Hepatocyte (in vitro differentiated cells): ENCODE data around the gene LASP1. TPM values are rescaled to one million over a fixed set of nuclear protein-coding genes. Genes with fewer than 3 reads are reported as not detected.

Source experiments
- DNase-seq: peaks from one replicate; pipeline ENCODE4 v3.0.0-alpha.2; 2016; ENCODE audit warnings: low spot score
- H2AFZ ChIP-seq: fragments of 200-600 bp; sonication (generic); 2 replicates; pipeline ENCODE4 v1.6.0; 2016; ENCODE audit warnings: antibody characterized with exemption, mild to moderate bottlenecking
- H3K27ac ChIP-seq: fragments of 200-600 bp; sonication (generic); 2 replicates; pipeline ENCODE4 v1.5.1; 2016; ENCODE audit warnings: mild to moderate bottlenecking
- H3K27me3 ChIP-seq: fragments of 200-600 bp; sonication (generic); 2 replicates; pipeline ENCODE4 v1.6.1; 2016
- H3K36me3 ChIP-seq: fragments of 200-600 bp; sonication (generic); replicated peaks from 2 replicates; pipeline ENCODE4 v1.5.1; 2016; ENCODE audit warnings: low read depth; ENCODE audit not compliant: insufficient read depth
- H3K4me1 ChIP-seq: fragments of 200-600 bp; sonication (generic); 2 replicates; pipeline ENCODE4 v1.5.1; 2016; ENCODE audit warnings: mild to moderate bottlenecking, moderate library complexity; ENCODE audit not compliant: insufficient read depth
- H3K4me2 ChIP-seq: fragments of 200-600 bp; sonication (generic); 2 replicates; pipeline ENCODE4 v1.6.0; 2016
- H3K4me3 ChIP-seq: fragments of 200-600 bp; sonication (generic); 2 replicates; pipeline ENCODE4 v1.5.1; 2016; ENCODE audit warnings: mild to moderate bottlenecking
- H3K79me2 ChIP-seq: fragments of 200-600 bp; sonication (generic); 2 replicates; pipeline ENCODE4 v1.6.0; 2017; ENCODE audit warnings: mild to moderate bottlenecking
- H3K9me2 ChIP-seq: fragments of 200-600 bp; sonication (generic); replicated peaks from 2 replicates; pipeline ENCODE4 v1.6.0; 2017; ENCODE audit warnings: mild to moderate bottlenecking; ENCODE audit not compliant: insufficient read depth
- H3K9me3 ChIP-seq: fragments of 200-600 bp; sonication (generic); 2 replicates; pipeline ENCODE4 v1.5.1; 2016; ENCODE audit warnings: low read depth, mild to moderate bottlenecking
- H4K20me1 ChIP-seq: fragments of 200-600 bp; sonication (generic); 2 replicates; pipeline ENCODE4 v1.6.0; 2016; ENCODE audit warnings: mild to moderate bottlenecking; ENCODE audit not compliant: insufficient read depth, poor library complexity, severe bottlenecking
- EZH2 ChIP-seq: fragments of 200-600 bp; sonication (generic); IDR thresholded peaks from 2 replicates; pipeline ENCODE4 v1.6.1; 2016; ENCODE audit warnings: antibody characterized with exemption, mild to moderate bottlenecking, borderline replicate concordance
- EZH2phosphoT487 ChIP-seq: fragments of 200-600 bp; sonication (generic); IDR thresholded peaks from one replicate; pipeline ENCODE4 v1.6.1; 2018; ENCODE audit warnings: antibody characterized with exemption, mild to moderate bottlenecking, low read depth, moderate library complexity; ENCODE audit not compliant: unreplicated experiment, severe bottlenecking
- WGBS: methylation state at CpG from one replicate; pipeline ENCODE4 v1.1.6; 2016; ENCODE audit warnings: low lambda C conversion rate; ENCODE audit errors: missing lambda C conversion rate; 5-methylcytosine and 5-hydroxymethylcytosine counted together
- polyA plus RNA-seq: library from polyadenylated mRNA; unstranded; fragments of >200 nt; fragmentation: Nextera tagmentation; extraction: Ambion mirVana; gene quantifications from 2 replicates; pipeline ENCODE4 v1.2.1, GENCODE V29; 2016
- total RNA-seq: library from RNA; depleted of rRNA; stranded (reverse); fragments of >200 nt; gene quantifications from 2 replicates; pipeline ENCODE4 v1.2.3, GENCODE V29; 2014
- TF ChIP-seq, protein P1 (sequence below): fragments of 200-600 bp; sonication (generic); IDR thresholded peaks from 2 replicates; pipeline ENCODE4 v1.5.1; 2016; ENCODE audit warnings: antibody characterized with exemption, mild to moderate bottlenecking; ENCODE audit not compliant: poor library complexity

Gene LASP1
- total and polyA plus RNA-seq, 2 experiments from 2014 or later = 141 to 238 TPM

DNA sequence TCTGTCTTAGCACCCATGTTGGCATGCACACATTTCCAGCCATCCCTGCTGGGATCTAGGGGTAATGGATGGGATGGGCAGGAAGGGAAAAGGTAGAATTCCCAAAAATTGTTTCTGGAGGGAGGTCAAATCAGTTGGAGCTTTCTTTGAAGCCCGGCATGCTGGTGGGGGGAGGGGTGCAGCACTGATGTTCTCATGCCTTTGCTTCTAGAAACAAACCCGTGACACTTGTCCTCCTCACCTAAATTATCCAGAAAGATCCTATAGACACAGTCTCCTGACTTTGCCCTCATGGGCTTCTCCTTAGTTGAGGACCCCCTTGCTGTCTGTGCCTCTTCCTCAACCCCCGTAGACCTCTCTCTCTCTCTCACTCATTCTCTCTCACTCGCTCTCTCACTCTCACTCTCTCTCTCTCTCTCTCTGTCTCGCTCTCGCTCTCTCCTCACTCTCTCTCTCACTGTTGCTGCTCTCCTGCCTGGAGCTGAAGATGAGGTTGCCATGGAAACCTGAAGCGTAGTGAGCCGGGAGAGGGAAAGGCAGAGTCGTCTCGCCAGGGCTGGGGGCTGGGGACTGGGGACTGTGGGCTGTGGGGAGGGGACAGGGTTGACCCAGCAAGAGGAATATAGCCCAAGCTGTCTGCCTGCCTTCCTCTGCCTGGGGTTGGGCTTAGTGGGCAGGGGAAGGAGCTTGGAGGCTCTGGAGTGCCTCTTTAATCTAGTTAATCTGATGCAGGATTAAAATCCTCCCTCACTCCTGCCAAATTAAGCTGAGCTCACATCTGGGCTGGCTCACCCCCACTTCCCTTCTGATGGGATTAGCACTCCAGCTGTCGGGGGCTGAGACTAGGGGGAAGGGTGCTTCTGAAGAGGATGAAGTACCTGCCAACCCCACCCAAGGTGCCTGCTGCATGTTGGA lies 16.1 kb downstream of the LASP1 start:
- peaks cover 97% of the 10 kb centered on the region for H3K79me2 ChIP-seq
- H3K27ac ChIP-seq = peak overlapping the region; percentile 66
- no peaks in the 10 kb centered on the region for H3K9me2 ChIP-seq
- no peaks in the 10 kb centered on the region for H3K36me3 ChIP-seq
- peak; percentile 67 for DNase-seq
- H3K4me3 ChIP-seq = no peak overlapping the region
- H3K27me3 ChIP-seq = no peaks in the 10 kb centered on the region
- H3K4me1 ChIP-seq = peaks cover 58% of the 10 kb centered on the region
- H3K9me3 ChIP-seq = no peaks in the 10 kb centered on the region
- H4K20me1 ChIP-seq = peaks cover 98% of the 10 kb centered on the region
- WGBS = 43% methylated on average over 10 of the region's 11 CpGs
- no peak overlapping the region for H2AFZ ChIP-seq
- peak overlapping the region; percentile 43 for H3K4me2 ChIP-seq
- no peak for TF ChIP-seq EZH2
- TF ChIP-seq EZH2phosphoT487 = no peak
- TF ChIP-seq, protein P1, sequence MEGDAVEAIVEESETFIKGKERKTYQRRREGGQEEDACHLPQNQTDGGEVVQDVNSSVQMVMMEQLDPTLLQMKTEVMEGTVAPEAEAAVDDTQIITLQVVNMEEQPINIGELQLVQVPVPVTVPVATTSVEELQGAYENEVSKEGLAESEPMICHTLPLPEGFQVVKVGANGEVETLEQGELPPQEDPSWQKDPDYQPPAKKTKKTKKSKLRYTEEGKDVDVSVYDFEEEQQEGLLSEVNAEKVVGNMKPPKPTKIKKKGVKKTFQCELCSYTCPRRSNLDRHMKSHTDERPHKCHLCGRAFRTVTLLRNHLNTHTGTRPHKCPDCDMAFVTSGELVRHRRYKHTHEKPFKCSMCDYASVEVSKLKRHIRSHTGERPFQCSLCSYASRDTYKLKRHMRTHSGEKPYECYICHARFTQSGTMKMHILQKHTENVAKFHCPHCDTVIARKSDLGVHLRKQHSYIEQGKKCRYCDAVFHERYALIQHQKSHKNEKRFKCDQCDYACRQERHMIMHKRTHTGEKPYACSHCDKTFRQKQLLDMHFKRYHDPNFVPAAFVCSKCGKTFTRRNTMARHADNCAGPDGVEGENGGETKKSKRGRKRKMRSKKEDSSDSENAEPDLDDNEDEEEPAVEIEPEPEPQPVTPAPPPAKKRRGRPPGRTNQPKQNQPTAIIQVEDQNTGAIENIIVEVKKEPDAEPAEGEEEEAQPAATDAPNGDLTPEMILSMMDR = no peak

DNA sequence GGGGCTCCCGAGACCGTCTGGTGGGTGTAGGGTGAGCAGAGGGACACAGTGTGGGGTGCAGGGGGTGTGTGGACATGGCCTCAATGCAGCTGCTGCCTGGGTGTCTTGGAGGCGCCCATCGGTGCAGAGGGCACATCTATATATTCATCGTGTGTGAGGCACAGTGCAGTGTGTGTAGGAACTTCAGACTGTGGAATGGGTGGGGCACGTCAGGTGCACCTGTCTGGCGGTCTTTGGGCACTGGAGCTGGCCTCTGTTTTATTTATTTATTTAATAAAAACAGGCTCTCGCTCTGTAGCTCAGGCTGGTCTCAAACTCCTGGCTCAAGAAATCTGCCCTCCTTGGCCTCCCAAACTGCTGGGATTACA lies 16.8 kb downstream of the LASP1 start:
- Histone ChIP-seq H3K9me2 (no peaks in the 10 kb centered on the region), H3K4me3 (no peak overlapping the region), H3K27me3 (no peaks in the 10 kb centered on the region), H3K27ac (peak overlapping the region; percentile 66), H2AFZ (no peak overlapping the region), H4K20me1 (peaks cover 94% of the 10 kb centered on the region), H3K4me2 (peak overlapping the region; percentile 43), H3K36me3 (no peaks in the 10 kb centered on the region), H3K79me2 (peaks cover 92% of the 10 kb centered on the region), H3K9me3 (no peaks in the 10 kb centered on the region), H3K4me1 (peaks cover 51% of the 10 kb centered on the region)
- 78% methylated on average over 8 of the region's 8 CpGs for WGBS
- TF ChIP-seq, protein P1 = no peak
- TF ChIP-seq EZH2 = no peak
- no peak for TF ChIP-seq EZH2phosphoT487
- DNase-seq = no peak

DNA sequence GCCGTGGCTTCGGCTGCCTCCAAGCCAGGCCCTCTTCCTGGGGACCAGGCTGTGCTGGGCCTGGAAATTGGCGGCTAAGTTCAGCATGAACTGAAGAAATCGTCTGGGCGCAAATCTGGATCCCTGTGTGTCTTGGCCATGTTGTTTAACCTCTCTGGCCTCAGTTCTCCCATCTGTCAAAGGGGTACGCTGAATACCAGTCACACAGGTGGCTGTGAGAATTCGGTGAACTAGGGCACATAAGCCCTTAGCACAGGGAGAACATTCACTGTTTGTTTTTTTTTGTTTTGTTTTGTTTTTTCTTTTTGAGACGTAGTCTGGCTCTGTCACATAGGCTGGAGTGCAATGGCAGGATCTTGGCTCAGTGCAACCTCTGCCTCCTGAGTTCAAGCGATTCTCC lies 19.0 kb downstream of the LASP1 start:
- H3K79me2 ChIP-seq = peaks cover 83% of the 10 kb centered on the region
- H4K20me1 ChIP-seq = peaks cover 90% of the 10 kb centered on the region
- peaks cover 29% of the 10 kb centered on the region for H3K4me1 ChIP-seq
- no peaks in the 10 kb centered on the region for H3K9me3 ChIP-seq
- H2AFZ ChIP-seq = no peak overlapping the region
- no peak overlapping the region for H3K27ac ChIP-seq
- H3K4me3 ChIP-seq = no peak overlapping the region
- no peak for DNase-seq
- H3K4me2 ChIP-seq = no peak overlapping the region
- WGBS = 96% methylated on average over 9 of the region's 9 CpGs
- H3K9me2 ChIP-seq = no peaks in the 10 kb centered on the region
- H3K27me3 ChIP-seq = no peaks in the 10 kb centered on the region
- no peaks in the 10 kb centered on the region for H3K36me3 ChIP-seq
- no peak for TF ChIP-seq EZH2

DNA sequence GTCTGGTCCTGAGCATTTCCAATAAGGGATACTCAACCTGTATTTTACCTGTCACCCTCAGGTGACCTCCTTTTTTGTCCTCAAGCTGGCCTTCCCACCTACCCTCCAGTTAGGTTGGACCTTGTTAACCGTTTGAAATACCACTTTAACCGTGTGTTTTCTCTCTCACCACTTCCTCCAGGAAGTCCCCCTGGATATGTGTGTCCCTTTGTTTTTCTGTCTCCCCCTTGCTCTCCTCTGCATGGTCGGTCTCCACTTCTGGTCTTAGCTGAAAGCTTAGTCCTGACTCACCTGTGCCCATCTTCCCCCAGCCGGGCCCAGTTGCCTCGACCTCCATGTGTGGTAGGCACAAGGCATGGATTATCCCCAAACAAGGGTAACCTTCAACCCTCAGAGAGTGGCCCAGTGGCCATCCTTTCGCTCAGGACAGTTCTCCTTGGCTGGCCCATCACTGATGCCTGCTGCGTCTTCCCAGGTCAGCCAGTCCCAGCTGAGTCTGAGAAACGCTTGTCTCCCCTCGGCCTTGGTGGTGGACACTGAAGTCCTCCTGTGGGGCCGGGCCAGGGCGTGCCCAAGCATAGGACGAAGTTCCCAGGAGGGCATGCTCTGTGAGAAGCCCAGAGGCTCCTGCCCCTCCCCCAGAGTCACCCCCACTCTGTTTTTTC lies 20.0 kb downstream of the LASP1 start:
- no peaks in the 10 kb centered on the region for H3K27me3 ChIP-seq
- 92% methylated on average over 12 of the region's 12 CpGs for WGBS
- no peaks in the 10 kb centered on the region for H3K9me2 ChIP-seq
- H4K20me1 ChIP-seq = peaks cover 90% of the 10 kb centered on the region
- H2AFZ ChIP-seq = no peak overlapping the region
- H3K27ac ChIP-seq = no peak overlapping the region
- no peaks in the 10 kb centered on the region for H3K36me3 ChIP-seq
- peaks cover 81% of the 10 kb centered on the region for H3K79me2 ChIP-seq
- DNase-seq = no peak
- TF ChIP-seq, protein P1 = no peak
- no peak for TF ChIP-seq EZH2
- TF ChIP-seq EZH2phosphoT487 = no peak
- peaks cover 22% of the 10 kb centered on the region for H3K4me1 ChIP-seq
- H3K9me3 ChIP-seq = no peaks in the 10 kb centered on the region
- no peak overlapping the region for H3K4me2 ChIP-seq
- H3K4me3 ChIP-seq = no peak overlapping the region
